Activated T-helper 2 cell treated with anti-CD3 and anti-CD28 coated beads, Interferon-gamma antibody, Interleukin-2, Interleukin-4, amounts not matched to agents 10 μg/mL and 5 μg/mL and 100 μg/mL, durations not matched to agents 14 hours and 24 hours and 36 hours (primary cell): ENCODE data around the gene CTIF. TPM values are rescaled to one million over a fixed set of nuclear protein-coding genes. Genes with fewer than 3 reads are reported as not detected.
A peak's percentile ranks its signal among the peaks of the same experiment; 100 is the strongest.

ENCODE experiments used
- DNase-seq: peaks from one replicate; pipeline ENCODE4 v3.0.0; 2021; ENCODE audit warnings: low spot score
- H3K27ac Mint-ChIP-seq: one replicate; pipeline ENCODE4 v1.8.0; 2021; ENCODE audit warnings: mixed read lengths
- H3K27me3 Mint-ChIP-seq: one replicate; pipeline ENCODE4 v1.8.0; 2021; ENCODE audit warnings: low read depth, mixed read lengths
- H3K36me3 Mint-ChIP-seq: one replicate; pipeline ENCODE4 v1.8.0; 2021; ENCODE audit warnings: low read depth, mixed read lengths
- H3K4me1 Mint-ChIP-seq: one replicate; pipeline ENCODE4 v1.8.0; 2021; ENCODE audit warnings: low read depth, mixed read lengths
- H3K4me3 Mint-ChIP-seq: one replicate; pipeline ENCODE4 v1.8.0; 2021; ENCODE audit warnings: low read depth, mild to moderate bottlenecking, moderate library complexity, mixed read lengths
- H3K9me3 Mint-ChIP-seq: one replicate; pipeline ENCODE4 v1.8.0; 2021; ENCODE audit warnings: mixed read lengths
- intact Hi-C: fragments of 100-400 bp; cut with micrococcal nuclease; formaldehyde crosslinking; loops from one replicate; pipeline ENCODE4 v1.15.1; 2023
- total RNA-seq: library from RNA; stranded (reverse); gene quantifications from 2 replicates; pipeline ENCODE4 v1.2.3, GENCODE V29; 2022

Gene CTIF
- total RNA-seq, 1 donor from 2014 or later, result 7.0 TPM

DNA sequence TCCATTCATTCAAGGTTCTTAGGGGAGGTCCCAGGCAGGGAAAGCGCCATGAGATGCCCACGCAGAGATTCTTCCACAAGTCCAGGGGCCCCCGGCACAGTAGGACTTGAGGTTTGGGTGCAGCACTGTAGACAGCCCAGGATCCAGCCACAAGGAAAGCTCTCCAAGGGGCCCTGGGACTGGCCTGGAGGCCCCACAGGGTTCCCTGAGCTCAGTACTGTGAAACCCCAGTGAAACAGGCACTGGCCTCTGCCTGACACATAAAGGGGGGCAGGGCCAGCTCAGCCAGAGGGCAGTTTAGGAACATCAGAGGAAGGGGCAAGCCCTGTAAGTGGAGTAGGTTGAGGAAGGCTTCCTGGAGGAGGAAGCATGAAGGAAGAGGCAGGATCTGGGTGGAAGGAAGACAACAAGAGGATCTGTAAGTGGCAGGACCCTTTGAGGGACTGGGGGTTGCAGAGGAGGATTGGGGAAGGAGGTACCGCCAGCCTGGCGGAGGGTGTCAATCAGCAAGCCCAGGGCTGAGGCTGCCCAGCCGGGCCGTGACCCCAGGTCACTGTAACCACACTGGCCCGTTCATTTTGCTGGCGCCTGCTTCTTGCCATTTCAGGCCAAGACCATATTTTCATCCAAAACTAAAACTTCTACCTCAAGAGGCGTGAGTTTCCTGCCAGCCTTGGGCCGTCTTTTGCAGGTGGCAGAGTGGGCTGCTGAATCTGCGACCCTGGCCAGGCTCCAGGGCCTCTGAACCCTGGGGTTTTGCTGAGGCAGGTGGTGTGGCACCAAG lies 236.7 kb downstream of the CTIF start:
- Mint-ChIP-seq H3K4me3 (no peak overlapping the region), H3K9me3 (no peaks in the 10 kb centered on the region), H3K36me3 (no peaks in the 10 kb centered on the region), H3K4me1 (peaks cover 2% of the 10 kb centered on the region), H3K27ac (no peak overlapping the region), H3K27me3 (no peaks in the 10 kb centered on the region)
- DNase-seq, result no peak
- intact Hi-C loops, result loop anchor here (2.0 to 5.0 kb wide), 4 partner anchors 59 to 172 kb away; no protein-coding TSS in a partner anchor

GRCh38 chr18:48776156-48776555 lies 237.3 kb downstream of the CTIF start:
- H3K27ac Mint-ChIP-seq, result no peak overlapping the region
- intact Hi-C loops, result loop anchor here (2.0 to 5.0 kb wide), 4 partner anchors 59 to 171 kb away; no protein-coding TSS in a partner anchor
- no peaks in the 10 kb centered on the region for H3K9me3 Mint-ChIP-seq
- DNase-seq, result no peak
- no peak overlapping the region for H3K4me3 Mint-ChIP-seq
- H3K36me3 Mint-ChIP-seq, result no peaks in the 10 kb centered on the region
- H3K4me1 Mint-ChIP-seq, result peaks cover 2% of the 10 kb centered on the region
- no peaks in the 10 kb centered on the region for H3K27me3 Mint-ChIP-seq

DNA sequence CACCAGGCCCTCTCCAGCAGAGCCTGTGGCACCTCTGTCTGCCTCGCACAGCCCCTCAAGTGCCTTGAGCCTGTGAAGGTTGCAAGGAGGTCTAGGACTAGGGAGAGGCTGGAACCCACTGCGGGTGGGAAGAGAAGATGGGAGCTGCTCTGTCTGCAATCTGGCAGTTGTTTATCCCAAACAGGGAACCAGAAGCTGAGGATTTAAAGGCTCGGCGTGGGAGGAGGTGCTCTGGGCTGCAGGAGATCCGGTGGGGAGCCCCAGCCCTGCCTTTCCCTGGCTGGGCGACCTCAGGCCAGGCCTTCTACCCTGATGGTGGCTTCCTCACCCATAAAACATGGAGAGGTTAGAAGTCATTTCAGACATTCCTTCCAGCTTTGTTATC lies 237.8 kb downstream of the CTIF start:
- intact Hi-C loops, result loop anchor here (2.0 to 5.0 kb wide), 4 partner anchors 58 to 171 kb away; no protein-coding TSS in a partner anchor
- Mint-ChIP-seq H3K4me3 (no peak overlapping the region), H3K36me3 (no peaks in the 10 kb centered on the region), H3K9me3 (no peaks in the 10 kb centered on the region), H3K27me3 (no peaks in the 10 kb centered on the region), H3K4me1 (peaks cover 2% of the 10 kb centered on the region), H3K27ac (no peak overlapping the region)
- no peak for DNase-seq

- intact Hi-C loops, result loop anchor here (2.0 to 5.0 kb wide), 4 partner anchors 58 to 170 kb away; no protein-coding TSS in a partner anchor
- DNase-seq, result peak; percentile 43
- H3K4me3 Mint-ChIP-seq, result no peak overlapping the region
- H3K27me3 Mint-ChIP-seq, result no peaks in the 10 kb centered on the region
- peaks cover 2% of the 10 kb centered on the region for H3K4me1 Mint-ChIP-seq
- H3K27ac Mint-ChIP-seq, result no peak overlapping the region
- no peaks in the 10 kb centered on the region for H3K36me3 Mint-ChIP-seq
- H3K9me3 Mint-ChIP-seq, result no peaks in the 10 kb centered on the region
These were observed 238.4 kb downstream of the CTIF start for GRCh38 chr18:48777026-48777743.

DNA sequence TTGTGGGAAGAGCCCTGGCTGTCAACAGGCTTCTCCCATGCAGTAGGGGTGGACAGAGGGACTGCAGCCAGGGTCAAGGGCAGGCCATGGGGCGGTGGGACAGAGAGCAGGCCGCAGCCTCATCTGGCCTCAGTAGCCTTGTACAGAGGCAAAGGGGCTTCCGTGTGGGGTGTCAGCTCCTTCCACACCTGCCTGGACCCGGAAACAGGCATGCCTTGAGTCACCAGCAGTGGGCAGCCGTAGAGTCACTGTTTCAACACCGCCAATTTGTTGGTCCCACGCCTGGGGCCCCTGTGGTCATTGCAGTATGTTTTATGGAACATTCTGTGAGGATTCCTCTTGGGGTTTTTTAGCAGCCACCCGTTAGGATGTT lies 238.9 kb downstream of the CTIF start:
- Mint-ChIP-seq H3K9me3 (no peaks in the 10 kb centered on the region), H3K36me3 (no peaks in the 10 kb centered on the region), H3K4me3 (no peak overlapping the region), H3K27ac (no peak overlapping the region), H3K4me1 (peaks cover 2% of the 10 kb centered on the region), H3K27me3 (no peaks in the 10 kb centered on the region)
- intact Hi-C loops, result loop anchor here (2.0 to 5.0 kb wide), 4 partner anchors 57 to 170 kb away; no protein-coding TSS in a partner anchor
- DNase-seq, result no peak

DNA sequence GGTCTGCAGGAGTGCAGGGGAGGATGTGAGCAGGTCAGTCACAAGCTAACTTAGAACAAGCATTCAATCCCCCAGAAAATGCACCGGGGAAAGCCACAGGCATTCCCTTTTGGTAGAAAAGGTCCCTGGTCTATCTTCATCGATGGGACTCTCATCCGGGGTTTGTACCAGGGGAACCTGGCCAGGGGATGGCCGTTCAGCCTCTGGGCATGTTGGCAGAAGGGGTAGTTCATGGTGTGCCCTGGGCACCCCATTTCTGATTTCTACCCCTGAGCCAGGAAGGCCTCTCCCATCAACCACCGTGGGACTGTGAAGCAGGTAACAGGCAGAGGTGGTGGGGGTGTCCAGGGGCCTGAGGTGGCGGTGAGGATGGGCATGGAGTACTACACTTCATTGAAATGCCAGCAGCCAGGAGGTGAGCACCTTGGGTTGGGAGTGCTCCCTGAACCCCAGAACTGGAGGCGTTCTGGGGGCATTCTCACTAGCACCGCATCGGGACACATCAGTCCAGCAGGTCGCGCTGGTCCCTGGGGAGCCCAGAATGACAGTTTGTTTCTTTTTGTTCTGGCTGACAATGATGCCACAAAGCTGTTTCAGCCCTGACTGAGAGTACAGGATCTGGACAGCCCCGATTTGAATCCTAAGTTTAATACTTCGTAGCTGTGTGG lies 239.6 kb downstream of the CTIF start:
- intact Hi-C loops, result loop anchor here (5.0 kb wide), 3 partner anchors 89 to 169 kb away; no protein-coding TSS in a partner anchor
- Mint-ChIP-seq H3K9me3 (no peaks in the 10 kb centered on the region), H3K4me1 (peaks cover 2% of the 10 kb centered on the region), H3K27me3 (no peaks in the 10 kb centered on the region), H3K27ac (no peak overlapping the region), H3K36me3 (no peaks in the 10 kb centered on the region), H3K4me3 (no peak overlapping the region)
- no peak for DNase-seq

DNA sequence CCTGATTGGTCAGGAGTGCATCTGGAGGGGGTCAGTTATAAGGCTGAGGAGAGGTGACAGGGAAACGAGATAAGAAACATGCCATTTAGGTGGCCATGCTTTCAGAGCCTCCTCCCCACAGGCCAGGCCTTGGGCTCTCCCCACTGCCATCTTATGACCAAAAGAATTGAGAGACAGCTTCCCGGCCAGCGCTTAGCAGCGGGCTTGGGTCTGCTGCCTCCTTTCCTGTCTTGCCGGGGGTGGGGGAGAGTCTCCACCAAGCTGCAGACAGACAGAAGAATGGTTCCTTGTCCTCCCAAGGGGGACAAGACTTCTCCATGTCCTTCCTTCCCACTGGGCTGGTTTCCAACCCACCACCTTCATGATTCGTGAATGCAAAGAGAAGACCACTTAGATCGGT lies 240.6 kb downstream of the CTIF start:
- H3K4me1 Mint-ChIP-seq, result peaks cover 4% of the 10 kb centered on the region
- intact Hi-C loops, result loop anchor here (5.0 kb wide), 3 partner anchors 88 to 168 kb away; no protein-coding TSS in a partner anchor
- H3K4me3 Mint-ChIP-seq, result no peak overlapping the region
- H3K9me3 Mint-ChIP-seq, result no peaks in the 10 kb centered on the region
- no peak overlapping the region for H3K27ac Mint-ChIP-seq
- no peak for DNase-seq
- no peaks in the 10 kb centered on the region for H3K36me3 Mint-ChIP-seq
- H3K27me3 Mint-ChIP-seq, result no peaks in the 10 kb centered on the region

DNA sequence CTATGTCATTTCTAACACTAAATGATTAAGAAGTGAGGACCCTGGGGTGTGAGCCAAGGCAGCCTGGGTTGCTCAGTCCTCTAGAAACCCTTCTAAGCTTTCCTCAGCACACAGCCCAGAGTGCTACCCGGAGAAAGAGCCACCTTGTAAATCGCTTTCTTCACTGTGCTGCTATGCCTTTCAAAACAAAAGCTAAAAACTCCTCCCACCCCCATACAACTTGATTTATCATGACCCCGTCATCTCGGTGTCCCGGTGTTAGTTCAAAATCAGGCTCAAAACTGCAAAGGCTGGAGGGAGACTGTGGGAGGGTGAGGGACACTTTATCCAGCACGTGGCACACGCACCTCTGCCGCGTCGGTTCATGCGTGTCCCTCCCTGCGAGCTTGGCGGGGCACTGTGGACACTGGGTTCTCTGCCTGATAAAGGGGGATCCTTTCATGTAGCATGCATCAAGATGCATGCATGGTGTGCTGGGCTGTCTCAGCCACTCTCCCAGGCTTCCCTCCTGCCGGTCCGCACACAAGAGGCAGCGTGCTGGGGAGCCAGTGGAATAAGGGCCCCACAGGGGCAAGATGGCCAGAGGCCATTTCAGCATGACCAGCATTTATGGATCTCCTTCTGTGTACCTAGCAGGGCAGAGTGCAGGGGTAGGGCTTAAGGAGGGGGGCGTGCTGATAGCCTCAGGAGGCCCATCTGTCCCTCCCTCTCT lies 241.5 kb downstream of the CTIF start:
- no peak for DNase-seq
- Mint-ChIP-seq H3K4me1 (peaks cover 11% of the 10 kb centered on the region), H3K36me3 (no peaks in the 10 kb centered on the region), H3K27ac (no peak overlapping the region), H3K27me3 (no peaks in the 10 kb centered on the region), H3K9me3 (no peaks in the 10 kb centered on the region), H3K4me3 (no peak overlapping the region)
- intact Hi-C loops, result no loop called here

- H3K27me3 Mint-ChIP-seq, result no peaks in the 10 kb centered on the region
- H3K36me3 Mint-ChIP-seq, result no peaks in the 10 kb centered on the region
- H3K4me1 Mint-ChIP-seq, result peaks cover 13% of the 10 kb centered on the region
- no peak overlapping the region for H3K4me3 Mint-ChIP-seq
- intact Hi-C loops, result no loop called here
- DNase-seq, result no peak
- no peak overlapping the region for H3K27ac Mint-ChIP-seq
- no peaks in the 10 kb centered on the region for H3K9me3 Mint-ChIP-seq
These were observed 242.0 kb downstream of the CTIF start for GRCh38 chr18:48780913-48781162.

DNA sequence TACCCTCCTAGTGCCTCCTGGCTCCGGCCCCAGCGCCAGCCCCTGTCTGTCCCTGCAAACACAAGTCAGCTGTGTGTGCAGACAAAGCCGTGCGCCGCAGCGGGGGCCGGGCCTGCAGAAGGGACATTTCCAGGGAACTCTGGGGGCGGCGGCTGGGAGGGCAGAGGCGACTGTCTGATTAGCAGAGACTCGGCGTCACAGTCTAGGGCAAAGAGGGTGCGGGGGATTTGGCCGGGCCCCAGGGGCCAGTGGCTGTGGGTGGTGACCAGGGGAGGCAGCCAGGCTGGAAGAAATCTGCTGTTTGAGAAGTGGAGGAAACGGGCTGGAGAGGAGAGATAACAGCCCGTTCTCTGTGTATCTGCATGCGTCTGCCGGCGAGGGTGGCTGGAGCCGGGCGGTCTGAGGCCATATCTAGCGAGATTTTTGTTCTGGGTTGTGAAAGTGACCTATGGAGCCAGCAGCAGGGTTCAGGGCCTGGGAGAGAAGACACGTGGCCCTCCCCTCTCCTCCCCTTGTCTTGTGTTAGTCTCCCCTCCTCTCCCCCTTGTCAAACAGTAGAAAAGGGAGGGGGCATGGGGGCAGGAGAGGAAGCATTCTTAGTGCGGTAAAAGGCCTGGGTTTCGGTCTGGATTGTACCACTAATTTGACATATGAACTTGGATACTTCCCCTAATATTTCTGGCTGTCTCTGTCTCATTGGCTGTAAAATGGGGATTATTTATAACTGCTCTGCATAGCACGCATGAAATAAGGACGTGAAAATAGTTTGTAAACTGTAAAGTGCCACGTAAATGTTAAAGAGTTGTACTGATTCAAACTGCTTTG lies 242.5 kb downstream of the CTIF start:
- Mint-ChIP-seq H3K4me1 (peaks cover 14% of the 10 kb centered on the region), H3K4me3 (no peak overlapping the region), H3K27ac (no peak overlapping the region), H3K9me3 (no peaks in the 10 kb centered on the region), H3K36me3 (no peaks in the 10 kb centered on the region), H3K27me3 (no peaks in the 10 kb centered on the region)
- intact Hi-C loops, result no loop called here
- DNase-seq, result no peak

DNA sequence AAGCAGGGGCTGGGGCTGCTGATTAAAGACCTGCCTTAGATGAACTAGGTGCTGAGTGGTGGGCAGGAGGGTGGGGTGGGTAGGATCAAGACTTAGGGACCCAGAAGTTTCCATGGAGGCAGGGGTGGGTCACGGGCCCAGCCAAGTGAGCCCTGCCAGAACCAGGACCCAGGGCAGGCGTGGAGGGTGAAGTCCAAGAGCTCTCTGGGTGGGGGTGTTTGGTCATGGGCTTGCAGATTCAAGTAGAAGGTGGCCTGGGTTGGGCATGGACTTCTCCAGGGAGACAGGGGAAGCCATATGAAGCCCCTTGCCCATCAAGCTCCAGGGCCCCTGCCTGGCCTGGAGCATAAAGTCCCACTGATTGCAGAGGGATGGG lies 243.1 kb downstream of the CTIF start:
- H3K36me3 Mint-ChIP-seq, result no peaks in the 10 kb centered on the region
- H3K4me3 Mint-ChIP-seq, result no peak overlapping the region
- no peaks in the 10 kb centered on the region for H3K9me3 Mint-ChIP-seq
- DNase-seq, result no peak
- no peaks in the 10 kb centered on the region for H3K27me3 Mint-ChIP-seq
- H3K27ac Mint-ChIP-seq, result no peak overlapping the region
- intact Hi-C loops, result no loop called here
- H3K4me1 Mint-ChIP-seq, result peaks cover 15% of the 10 kb centered on the region

- peaks cover 17% of the 10 kb centered on the region for H3K4me1 Mint-ChIP-seq
These were observed 243.6 kb downstream of the CTIF start for GRCh38 chr18:48782381-48782861.

More at GRCh38 chr18:48782381-48782861, 243.6 kb downstream of the CTIF start:
- Mint-ChIP-seq H3K27ac (no peak overlapping the region), H3K4me3 (no peak overlapping the region), H3K36me3 (no peaks in the 10 kb centered on the region), H3K9me3 (no peaks in the 10 kb centered on the region), H3K27me3 (no peaks in the 10 kb centered on the region)
- intact Hi-C loops, result no loop called here
- DNase-seq, result no peak
